ENCODE measurements around the gene SORCS2. TPM values are rescaled to one million over a fixed set of nuclear protein-coding genes. Genes with fewer than 3 reads are reported as not detected.

Gene SORCS2
- total and polyA plus RNA-seq, 12 donors, result 0.25 to 5.4 (median 2.2) TPM

DNA sequence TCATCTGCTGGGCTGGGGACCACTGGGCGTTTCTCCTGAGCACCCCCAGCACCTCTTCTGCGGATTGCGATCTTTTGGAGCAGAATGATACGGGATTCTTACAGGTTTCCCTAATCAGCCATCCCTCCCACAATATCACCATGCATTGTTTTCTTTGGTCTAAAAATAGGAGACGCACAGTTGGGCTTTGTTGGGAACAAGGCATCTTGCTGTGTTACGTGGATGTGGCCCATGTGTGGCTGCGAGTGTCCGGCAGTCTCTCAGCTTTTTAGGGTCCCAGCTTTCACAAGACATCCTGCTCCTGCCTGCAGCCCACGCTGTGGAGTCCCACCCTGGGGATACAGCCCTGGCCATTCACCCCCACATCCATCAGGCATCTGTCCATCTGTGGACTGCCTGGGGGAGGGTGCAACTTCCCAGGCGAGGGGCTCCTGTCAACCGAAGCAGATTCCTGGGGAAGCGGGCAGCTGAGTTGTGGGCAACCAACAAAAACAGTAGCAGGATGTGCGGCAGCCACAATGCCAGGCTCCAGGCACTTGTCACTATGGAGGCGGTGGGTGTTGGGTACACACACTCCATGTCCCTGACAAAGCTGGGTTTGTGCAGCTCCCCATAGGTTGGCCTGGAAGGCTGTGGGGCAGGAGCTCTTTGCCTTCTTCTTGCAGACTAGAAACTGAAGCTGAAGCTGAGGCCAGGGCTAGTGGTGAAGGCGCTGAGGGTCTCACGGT lies 427.9 kb downstream of the SORCS2 start:
- ATAC-seq (no peak), DNase-seq (no peak)
- TF ChIP-seq, protein P1, sequence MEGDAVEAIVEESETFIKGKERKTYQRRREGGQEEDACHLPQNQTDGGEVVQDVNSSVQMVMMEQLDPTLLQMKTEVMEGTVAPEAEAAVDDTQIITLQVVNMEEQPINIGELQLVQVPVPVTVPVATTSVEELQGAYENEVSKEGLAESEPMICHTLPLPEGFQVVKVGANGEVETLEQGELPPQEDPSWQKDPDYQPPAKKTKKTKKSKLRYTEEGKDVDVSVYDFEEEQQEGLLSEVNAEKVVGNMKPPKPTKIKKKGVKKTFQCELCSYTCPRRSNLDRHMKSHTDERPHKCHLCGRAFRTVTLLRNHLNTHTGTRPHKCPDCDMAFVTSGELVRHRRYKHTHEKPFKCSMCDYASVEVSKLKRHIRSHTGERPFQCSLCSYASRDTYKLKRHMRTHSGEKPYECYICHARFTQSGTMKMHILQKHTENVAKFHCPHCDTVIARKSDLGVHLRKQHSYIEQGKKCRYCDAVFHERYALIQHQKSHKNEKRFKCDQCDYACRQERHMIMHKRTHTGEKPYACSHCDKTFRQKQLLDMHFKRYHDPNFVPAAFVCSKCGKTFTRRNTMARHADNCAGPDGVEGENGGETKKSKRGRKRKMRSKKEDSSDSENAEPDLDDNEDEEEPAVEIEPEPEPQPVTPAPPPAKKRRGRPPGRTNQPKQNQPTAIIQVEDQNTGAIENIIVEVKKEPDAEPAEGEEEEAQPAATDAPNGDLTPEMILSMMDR (IDR thresholded peaks at IDR 0.05), result no peak
- 50 to 54% methylated on average over 16 of the region's 16 CpGs for WGBS, 2 donors
- peaks cover 0 to 8% (median 4%) of the 10 kb centered on the region in 9 donors for H3K4me1 ChIP-seq
- intact Hi-C loops (cut with DNase I), result no loop called here
- H3K27me3 ChIP-seq, result peaks cover 0 to 32% (median 16%) of the 10 kb centered on the region in 7 donors
- H3K36me3 ChIP-seq, result no peaks in the 10 kb centered on the region
- H3K4me3 ChIP-seq, result no peak overlapping the region
- no peak overlapping the region for H3K27ac ChIP-seq
- H3K9me3 ChIP-seq, result no peaks in the 10 kb centered on the region

DNA sequence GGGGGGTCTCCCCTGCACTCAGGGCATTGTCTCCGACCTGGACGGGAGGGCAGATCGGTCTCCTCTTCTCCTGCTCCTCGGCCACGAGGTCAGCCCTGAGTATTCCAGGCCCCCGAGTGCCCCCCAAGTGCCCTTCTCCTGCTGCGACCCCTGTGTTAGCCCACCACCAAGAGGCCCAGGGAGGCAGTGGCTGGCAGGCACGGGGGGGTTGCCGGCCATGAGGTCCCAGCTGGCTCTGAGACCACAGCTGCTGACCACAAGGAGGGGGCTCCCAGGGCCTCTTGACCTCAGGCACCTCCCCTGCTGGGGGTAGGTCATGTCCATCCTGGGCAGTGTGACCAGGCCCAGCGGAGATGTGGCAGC lies 428.5 kb downstream of the SORCS2 start:
- no peaks in the 10 kb centered on the region for H3K36me3 ChIP-seq
- H3K4me3 ChIP-seq, result no peak overlapping the region
- TF ChIP-seq, protein P1 (IDR thresholded peaks at IDR 0.05), result no peak
- H3K27ac ChIP-seq, result no peak overlapping the region
- H3K27me3 ChIP-seq, result peaks cover 0 to 32% (median 16%) of the 10 kb centered on the region in 7 donors
- DNase-seq (no peak), ATAC-seq (no peak)
- intact Hi-C loops (cut with DNase I), result no loop called here
- no peaks in the 10 kb centered on the region for H3K9me3 ChIP-seq
- 65 to 82% methylated on average over 10 of the region's 10 CpGs for WGBS, 2 donors
- peaks cover 0 to 9% (median 4%) of the 10 kb centered on the region in 9 donors for H3K4me1 ChIP-seq

DNA sequence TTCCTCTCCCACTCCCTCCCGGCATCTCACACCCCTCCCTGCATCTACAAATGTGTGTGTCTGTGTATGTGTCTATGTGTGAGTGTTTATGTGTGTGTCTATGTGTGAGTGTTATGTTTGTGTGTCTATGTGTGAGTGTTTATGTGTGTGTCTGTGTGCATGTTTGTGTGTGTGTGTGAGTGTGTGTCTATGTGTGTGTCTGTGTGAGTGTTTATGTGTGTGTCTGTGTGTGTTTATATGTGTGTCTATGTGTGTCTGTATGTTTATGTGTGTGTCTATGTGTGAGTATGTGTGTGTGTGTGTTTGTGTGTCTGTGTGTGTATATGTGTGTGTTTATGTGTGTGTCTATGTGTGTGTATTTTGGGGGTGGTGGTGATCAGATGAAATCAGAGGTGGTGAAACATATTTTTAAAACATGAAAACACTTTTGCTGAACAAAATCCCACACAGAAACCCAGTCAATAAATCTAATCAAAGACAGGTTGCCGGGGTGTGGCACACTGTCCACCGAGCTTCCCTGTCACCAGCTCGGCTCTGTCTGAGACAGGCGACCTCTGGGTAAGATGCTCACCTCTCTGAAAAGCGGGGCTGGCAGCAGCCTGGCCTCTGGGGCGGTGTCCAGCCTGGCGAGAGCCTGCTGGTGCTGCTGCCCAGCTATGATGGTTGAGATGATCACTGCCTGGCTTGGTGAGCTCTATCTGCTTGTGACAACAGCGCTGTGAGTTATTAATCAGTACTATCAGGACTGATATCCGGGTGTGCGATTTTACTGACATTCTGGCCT lies 429.1 kb downstream of the SORCS2 start:
- Histone ChIP-seq H3K36me3 (no peaks in the 10 kb centered on the region), H3K4me3 (no peak overlapping the region), H3K4me1 (peaks cover 0 to 9% (median 4%) of the 10 kb centered on the region in 9 donors), H3K9me3 (no peaks in the 10 kb centered on the region), H3K27ac (no peak overlapping the region), H3K27me3 (peaks cover 0 to 32% (median 16%) of the 10 kb centered on the region in 7 donors)
- ATAC-seq (no peak), DNase-seq (no peak)
- WGBS, 2 donors, result 76 to 87% methylated on average over 11 of the region's 11 CpGs
- intact Hi-C loops (cut with DNase I), result no loop called here
- TF ChIP-seq, protein P1 (IDR thresholded peaks at IDR 0.05), result no peak

DNA sequence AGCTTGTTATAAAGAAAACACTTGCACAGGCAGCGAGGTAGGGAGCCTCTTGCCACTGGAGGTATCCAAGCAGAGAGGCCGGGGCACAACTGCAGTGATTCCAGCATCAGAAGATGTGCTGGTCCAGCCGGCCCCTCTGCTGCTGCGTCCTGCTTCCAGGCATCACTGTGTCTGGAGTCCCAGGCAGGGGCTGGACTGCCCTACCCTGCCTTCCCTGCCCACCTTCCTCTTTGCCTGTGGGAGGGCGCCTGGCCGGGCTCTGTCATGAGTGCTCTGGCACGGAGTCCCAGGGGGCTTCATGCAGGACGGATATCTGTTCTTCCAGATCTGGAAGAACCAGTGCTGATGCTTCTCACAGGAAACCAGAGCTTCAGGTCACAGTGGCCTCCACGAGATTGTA lies 430.0 kb downstream of the SORCS2 start:
- intact Hi-C loops (cut with DNase I), result no loop called here
- Histone ChIP-seq H3K9me3 (no peaks in the 10 kb centered on the region), H3K36me3 (no peaks in the 10 kb centered on the region), H3K27ac (no peak overlapping the region), H3K4me1 (peaks cover 0 to 9% (median 4%) of the 10 kb centered on the region in 9 donors), H3K4me3 (no peak overlapping the region), H3K27me3 (peaks cover 0 to 32% (median 16%) of the 10 kb centered on the region in 7 donors)
- 67 to 79% methylated on average over 9 of the region's 9 CpGs for WGBS, 2 donors
- no peak for DNase-seq
- TF ChIP-seq, protein P1 (IDR thresholded peaks at IDR 0.05), result no peak
- no peak for ATAC-seq
